ENCODE results near the gene ADAMTS14.

DNA sequence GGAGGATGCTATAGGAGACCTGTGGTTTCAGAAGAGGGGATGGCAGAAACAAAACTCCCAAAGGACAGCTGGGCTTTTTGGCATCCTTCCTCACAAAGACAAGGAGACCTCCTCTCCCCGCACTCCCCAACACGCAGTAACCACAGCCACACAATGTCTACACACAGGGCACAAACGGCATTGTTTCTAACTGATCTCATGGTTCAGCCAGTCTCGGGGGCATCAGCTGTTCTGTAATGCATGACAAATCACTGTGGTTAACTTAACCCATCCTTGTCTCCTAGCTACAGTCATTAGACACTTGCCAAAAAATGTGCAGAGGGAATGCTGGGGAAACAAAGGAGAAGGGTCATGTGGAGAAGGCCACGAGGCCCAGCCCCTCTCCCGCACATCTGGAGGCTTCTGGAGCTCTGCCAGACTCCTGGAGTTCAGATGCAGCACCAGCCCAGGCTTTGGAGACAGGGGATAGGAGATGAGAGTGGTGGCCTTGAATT lies 7.6 kb upstream of the ADAMTS14 start:
- TF ChIP-seq, protein P1, sequence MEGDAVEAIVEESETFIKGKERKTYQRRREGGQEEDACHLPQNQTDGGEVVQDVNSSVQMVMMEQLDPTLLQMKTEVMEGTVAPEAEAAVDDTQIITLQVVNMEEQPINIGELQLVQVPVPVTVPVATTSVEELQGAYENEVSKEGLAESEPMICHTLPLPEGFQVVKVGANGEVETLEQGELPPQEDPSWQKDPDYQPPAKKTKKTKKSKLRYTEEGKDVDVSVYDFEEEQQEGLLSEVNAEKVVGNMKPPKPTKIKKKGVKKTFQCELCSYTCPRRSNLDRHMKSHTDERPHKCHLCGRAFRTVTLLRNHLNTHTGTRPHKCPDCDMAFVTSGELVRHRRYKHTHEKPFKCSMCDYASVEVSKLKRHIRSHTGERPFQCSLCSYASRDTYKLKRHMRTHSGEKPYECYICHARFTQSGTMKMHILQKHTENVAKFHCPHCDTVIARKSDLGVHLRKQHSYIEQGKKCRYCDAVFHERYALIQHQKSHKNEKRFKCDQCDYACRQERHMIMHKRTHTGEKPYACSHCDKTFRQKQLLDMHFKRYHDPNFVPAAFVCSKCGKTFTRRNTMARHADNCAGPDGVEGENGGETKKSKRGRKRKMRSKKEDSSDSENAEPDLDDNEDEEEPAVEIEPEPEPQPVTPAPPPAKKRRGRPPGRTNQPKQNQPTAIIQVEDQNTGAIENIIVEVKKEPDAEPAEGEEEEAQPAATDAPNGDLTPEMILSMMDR (IDR thresholded peaks at IDR 0.05) = no peak
- TF ChIP-seq CREM (CRISPR knock-in tag; IDR thresholded peaks at IDR 0.05) (no peak), NFYB (CRISPR knock-in tag; conservative IDR thresholded peaks at IDR 0.05; ENCODE audit: low read depth) (no peak), ZNF121 (CRISPR knock-in tag; IDR thresholded peaks at IDR 0.05) (no peak)

All from WTC11 (cell line).